Liver (tissue), 9 donors: ENCODE data around the gene CSNK1A1L. TPM values are rescaled to one million over a fixed set of nuclear protein-coding genes. Genes with fewer than 3 reads are reported as not detected.
A peak's percentile ranks its signal among the peaks of the same experiment; 100 is the strongest.

Source experiments
- DNase-seq: peaks from one replicate; pipeline ENCODE4 v3.0.0-alpha.2; 2017; ENCODE audit warnings: low spot score
- H3K27ac ChIP-seq, 2 donors: one replicate each; pipeline ENCODE4 v1.7.0; 2013; ENCODE audit warnings: inconsistent platforms in 2 of 2, low read length in 2 of 2, control low read depth in 1 of 2, low read depth in 1 of 2, mild to moderate bottlenecking in 1 of 2
- H3K27me3 ChIP-seq, 4 donors: one replicate each; pipeline versions ENCODE4 v1.6.1 to v1.7.0; 2013; ENCODE audit warnings: low read length in 3 of 4, inconsistent platforms in 1 of 4, mild to moderate bottlenecking in 1 of 4, moderate library complexity in 1 of 4; ENCODE audit not compliant: control insufficient read depth in 4 of 4, insufficient read depth in 4 of 4
- H3K36me3 ChIP-seq, 4 donors: one replicate each; pipeline versions ENCODE4 v1.6.1 to v1.7.0; 2013; ENCODE audit warnings: low read length in 3 of 4, mild to moderate bottlenecking in 3 of 4, low read depth in 1 of 4, moderate library complexity in 1 of 4; ENCODE audit not compliant: control insufficient read depth in 4 of 4, insufficient read depth in 3 of 4
- H3K4me1 ChIP-seq, 4 donors: one replicate each; pipeline versions ENCODE4 v1.6.1 to v1.7.0; 2013; ENCODE audit warnings: low read length in 3 of 4, mild to moderate bottlenecking in 3 of 4, moderate library complexity in 1 of 4; ENCODE audit not compliant: control insufficient read depth in 4 of 4, insufficient read depth in 4 of 4
- H3K4me3 ChIP-seq, 3 donors: one replicate each; pipeline versions ENCODE4 v1.6.1 to v1.7.0; 2013; ENCODE audit warnings: low read length in 3 of 3, control low read depth in 1 of 3, low read depth in 1 of 3, mild to moderate bottlenecking in 1 of 3
- H3K9ac ChIP-seq, 2 donors: one replicate each; pipeline ENCODE4 v1.7.0; 2013; ENCODE audit warnings: low read length in 2 of 2, mild to moderate bottlenecking in 2 of 2, moderate library complexity in 2 of 2, control low read depth in 1 of 2, low read depth in 1 of 2
- H3K9me3 ChIP-seq, 4 donors: one replicate each; pipeline versions ENCODE4 v1.6.1 to v1.7.0; 2013; ENCODE audit warnings: low read length in 3 of 4; ENCODE audit not compliant: control insufficient read depth in 4 of 4
- CTCF ChIP-seq: fragments of 150-350 bp; IDR thresholded peaks from 2 replicates; pipeline ENCODE4 v1.5.1; 2017; ENCODE audit warnings: improper control_type of control experiment, low read depth, low read length; ENCODE audit not compliant: missing input control
- FOXA1 ChIP-seq: IDR thresholded peaks from 2 replicates; pipeline ENCODE4 v1.6.1; 2016; ENCODE audit warnings: antibody characterized with exemption
- FOXA2 ChIP-seq: IDR thresholded peaks from 2 replicates; pipeline ENCODE4 v1.6.1; 2016; ENCODE audit warnings: antibody characterized with exemption
- GABPA ChIP-seq, 2 donors: IDR thresholded peaks in 1 of 2; conservative IDR thresholded peaks in 1 of 2; 2 replicates each; pipeline ENCODE4 v1.6.1; 2016; ENCODE audit warnings: antibody characterized with exemption in 2 of 2, mild to moderate bottlenecking in 1 of 2, moderate library complexity in 1 of 2
- HNF4A ChIP-seq, 2 donors: conservative IDR thresholded peaks; 2 replicates each; pipeline ENCODE4 v1.6.1; 2016; ENCODE audit warnings: antibody characterized with exemption in 2 of 2, mild to moderate bottlenecking in 2 of 2
- HNF4G ChIP-seq: IDR thresholded peaks from 2 replicates; pipeline ENCODE4 v1.6.1; 2016; ENCODE audit warnings: antibody characterized with exemption
- MAX ChIP-seq: IDR thresholded peaks from 2 replicates; pipeline ENCODE4 v1.6.1; 2016; ENCODE audit warnings: antibody characterized with exemption
- NR2F2 ChIP-seq: IDR thresholded peaks from 2 replicates; pipeline ENCODE4 v1.6.1; 2016; ENCODE audit warnings: antibody characterized with exemption
- RAD21 ChIP-seq, 2 donors: IDR thresholded peaks; 2 replicates each; pipeline ENCODE4 v1.6.1; 2016; ENCODE audit warnings: antibody characterized with exemption in 2 of 2, mild to moderate bottlenecking in 2 of 2
- REST ChIP-seq: IDR thresholded peaks from 2 replicates; pipeline ENCODE4 v1.6.1; 2016; ENCODE audit warnings: antibody characterized with exemption, mild to moderate bottlenecking
- RXRA ChIP-seq, 2 donors: IDR thresholded peaks; 2 replicates each; pipeline ENCODE4 v1.6.1; 2017 to 2018; ENCODE audit warnings: antibody characterized with exemption in 2 of 2, mild to moderate bottlenecking in 1 of 2
- SP1 ChIP-seq: IDR thresholded peaks from 2 replicates; pipeline ENCODE4 v1.6.1; 2018; ENCODE audit warnings: antibody characterized with exemption, mild to moderate bottlenecking
- TAF1 ChIP-seq: conservative IDR thresholded peaks from 2 replicates; pipeline ENCODE4 v1.6.1; 2016; ENCODE audit warnings: antibody characterized with exemption, mild to moderate bottlenecking
- YY1 ChIP-seq: IDR thresholded peaks from 2 replicates; pipeline ENCODE4 v1.6.1; 2016; ENCODE audit warnings: antibody characterized with exemption, mild to moderate bottlenecking
- ZBTB33 ChIP-seq: IDR thresholded peaks from 2 replicates; pipeline ENCODE4 v1.6.1; 2016; ENCODE audit warnings: antibody characterized with exemption
- WGBS: extraction: QIAGEN DNeasy Blood & Tissue Kit; methylation state at CpG from one replicate; pipeline ENCODE4 v1.1.7; 2013; 5-methylcytosine and 5-hydroxymethylcytosine counted together
- polyA plus RNA-seq, 2 donors: library from polyadenylated mRNA; stranded (reverse) in 1 of 2; unstranded in 1 of 2; fragments of 200-250 nt in 1 of 2; fragments of >200 nt in 1 of 2; fragmentation: Nextera tagmentation in 1 of 2; extraction: Ambion mirVana in 1 of 2; gene quantifications; one replicate each; pipeline versions ENCODE4 v1.2.1 to v1.2.3, GENCODE V29; 2013 to 2015
- total RNA-seq, 2 donors: library from RNA; depleted of rRNA; stranded (reverse); fragments of >200 nt; gene quantifications; one replicate each; pipeline ENCODE4 v1.2.3, GENCODE V29; 2014
- donor health status: healthy.
- donor health status: healthy.
- donor health status: healthy.
- donor health status: healthy.
- donor health status: healthy.

Gene CSNK1A1L
- total and polyA plus RNA-seq, 4 donors: not detected

- no peak overlapping the region for H3K27ac ChIP-seq
- no peak for TF ChIP-seq FOXA1
- TF ChIP-seq SP1: no peak
- TF ChIP-seq YY1: no peak
- TF ChIP-seq HNF4A (conservative IDR thresholded peaks at IDR 0.05): no peak
- TF ChIP-seq NR2F2: no peak
- TF ChIP-seq FOXA2: no peak
- TF ChIP-seq RXRA (IDR thresholded peaks at IDR 0.05): no peak
- TF ChIP-seq ZBTB33: no peak
- no peak for TF ChIP-seq RAD21 (IDR thresholded peaks at IDR 0.05)
- H3K9ac ChIP-seq: no peak overlapping the region
- H3K9me3 ChIP-seq: no peaks in the 10 kb centered on the region
- H3K27me3 ChIP-seq: no peaks in the 10 kb centered on the region
- no peak for DNase-seq
- no peak overlapping the region for H3K4me3 ChIP-seq
- H3K36me3 ChIP-seq: no peaks in the 10 kb centered on the region
- H3K4me1 ChIP-seq: no peaks in the 10 kb centered on the region
- 96% methylated on average over 2 of the region's 2 CpGs for WGBS
These were observed 8.1 kb upstream of the CSNK1A1L start for GRCh38 chr13:37113534-37113933.

GRCh38 chr13:37109051-37109678 lies 3.7 kb upstream of the CSNK1A1L start:
- no peak for DNase-seq
- Histone ChIP-seq H3K4me3 (no peak overlapping the region), H3K36me3 (no peaks in the 10 kb centered on the region), H3K4me1 (no peaks in the 10 kb centered on the region), H3K27ac (no peak overlapping the region), H3K27me3 (no peaks in the 10 kb centered on the region), H3K9ac (no peak overlapping the region), H3K9me3 (peaks cover 0 to 3% (median 1%) of the 10 kb centered on the region in 4 donors)
- 7% methylated on average over 1 of the region's 1 CpG for WGBS
- TF ChIP-seq GABPA (IDR thresholded peaks at IDR 0.05 in 1 of 2, conservative IDR thresholded peaks at IDR 0.05 in 1 of 2): no peak
- peak; percentile 25 for TF ChIP-seq CTCF
- TF ChIP-seq RAD21 (IDR thresholded peaks at IDR 0.05): peak; percentile 67 to 75
- no peak for TF ChIP-seq FOXA2
- TF ChIP-seq TAF1: no peak

- no peaks in the 10 kb centered on the region for H3K27me3 ChIP-seq
- no peaks in the 10 kb centered on the region for H3K36me3 ChIP-seq
- H3K27ac ChIP-seq: no peak overlapping the region
- no peak overlapping the region for H3K4me3 ChIP-seq
- no peak overlapping the region for H3K9ac ChIP-seq
- no peaks in the 10 kb centered on the region for H3K4me1 ChIP-seq
- DNase-seq: no peak
- 66% methylated on average over 1 of the region's 1 CpG for WGBS
- H3K9me3 ChIP-seq: peaks cover 0 to 3% (median 1%) of the 10 kb centered on the region in 4 donors
- no peak for TF ChIP-seq RAD21 (IDR thresholded peaks at IDR 0.05)
- TF ChIP-seq MAX: no peak
- no peak for TF ChIP-seq REST
- no peak for TF ChIP-seq HNF4A (conservative IDR thresholded peaks at IDR 0.05)
- no peak for TF ChIP-seq GABPA (IDR thresholded peaks at IDR 0.05 in 1 of 2, conservative IDR thresholded peaks at IDR 0.05 in 1 of 2)
- no peak for TF ChIP-seq CTCF
- TF ChIP-seq ZBTB33: no peak
- TF ChIP-seq HNF4G: no peak
- TF ChIP-seq YY1: no peak
These were observed 2.4 kb upstream of the CSNK1A1L start for GRCh38 chr13:37107868-37108267.
